GM10847 (cell line): Measurements from ENCODE around the gene HOXD13.

Source experiments
- POLR2A ChIP-seq: IDR thresholded peaks from 2 replicates; pipeline ENCODE4 v1.6.1; 2011; ENCODE audit not compliant: insufficient read length; ENCODE audit errors: extremely low read depth

Gene HOXD13

DNA sequence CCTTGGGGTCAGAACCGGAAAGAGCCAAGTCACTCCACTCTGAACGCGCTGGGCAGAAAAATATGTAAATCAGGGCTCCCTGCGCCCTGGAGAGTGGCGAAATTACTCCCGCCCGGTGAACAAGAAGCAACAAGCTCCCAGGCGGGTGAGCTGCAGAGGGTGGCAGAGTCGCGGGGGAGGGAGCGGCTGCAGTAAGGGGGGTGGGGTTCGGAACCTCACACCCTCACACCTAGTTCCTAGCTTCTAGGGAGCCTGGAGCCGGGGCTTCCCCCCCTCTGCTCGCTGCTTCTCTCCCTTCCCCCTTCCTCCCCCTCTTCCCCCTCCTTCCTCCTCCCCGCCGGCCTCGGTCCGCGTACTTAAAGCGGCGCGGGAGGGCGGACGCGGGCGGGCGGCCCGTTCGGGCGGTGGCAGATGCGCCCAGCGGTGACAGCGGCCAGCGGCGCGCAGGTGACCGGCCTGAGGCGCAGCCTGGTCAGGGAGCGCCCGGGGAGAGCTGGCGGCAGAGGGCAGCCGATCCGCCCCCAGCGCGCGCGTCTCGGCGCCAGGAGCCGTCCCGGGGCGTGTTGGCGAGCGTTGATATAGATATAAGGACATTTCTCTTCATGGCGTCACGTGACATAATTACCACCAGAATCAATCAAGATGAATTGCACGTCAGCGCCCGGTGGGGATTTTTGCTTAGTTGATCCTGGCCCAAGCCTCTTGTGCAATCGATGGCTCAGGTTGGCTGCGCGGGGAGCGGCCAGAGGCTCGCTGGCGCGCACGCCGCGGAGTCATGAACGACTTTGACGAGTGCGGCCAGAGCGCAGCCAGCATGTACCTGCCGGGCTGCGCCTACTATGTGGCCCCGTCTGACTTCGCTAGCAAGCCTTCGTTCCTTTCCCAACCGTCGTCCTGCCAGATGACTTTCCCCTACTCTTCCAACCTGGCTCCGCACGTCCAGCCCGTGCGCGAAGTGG, 14.3 kb downstream of the HOXD13 start, which contains the start of gene HOXD11:
HOXD11 (plus strand) TSS at position 700 of the 959 bp plus-strand sequence; CDS start at position 776, 76 bp downstream.
- TF ChIP-seq POLR2A = no peak

- no peak for TF ChIP-seq POLR2A
These were observed 15.2 kb downstream of the HOXD13 start for GRCh38 chr2:176107731-176108181.

GRCh38 chr2:176109192-176109901, 16.8 kb downstream of the HOXD13 start:
- no peak for TF ChIP-seq POLR2A

DNA sequence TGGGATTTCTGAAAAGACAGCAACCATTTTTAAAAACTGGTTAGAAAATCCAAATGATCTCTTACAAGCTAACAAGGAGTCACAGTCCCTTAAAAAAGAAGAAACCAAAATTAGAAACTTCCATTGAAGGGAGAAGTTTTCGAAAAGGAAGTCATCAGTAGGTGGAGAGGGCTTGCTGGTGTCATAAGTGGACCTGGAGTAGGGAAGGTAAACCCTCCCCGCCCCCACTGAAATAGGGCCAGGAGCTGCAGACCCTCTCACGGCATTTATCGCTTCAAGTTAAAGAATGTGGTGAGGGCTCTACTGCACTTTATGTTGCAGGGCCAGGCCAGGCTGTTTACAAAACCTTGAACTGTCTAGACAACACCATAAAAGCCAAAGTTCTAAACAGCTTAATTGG, 17.4 kb downstream of the HOXD13 start:
- no peak for TF ChIP-seq POLR2A

- no peak for TF ChIP-seq POLR2A
These were observed 18.1 kb downstream of the HOXD13 start for GRCh38 chr2:176110415-176111308.

- TF ChIP-seq POLR2A = no peak
These were observed 18.8 kb downstream of the HOXD13 start for GRCh38 chr2:176111309-176111663.

DNA sequence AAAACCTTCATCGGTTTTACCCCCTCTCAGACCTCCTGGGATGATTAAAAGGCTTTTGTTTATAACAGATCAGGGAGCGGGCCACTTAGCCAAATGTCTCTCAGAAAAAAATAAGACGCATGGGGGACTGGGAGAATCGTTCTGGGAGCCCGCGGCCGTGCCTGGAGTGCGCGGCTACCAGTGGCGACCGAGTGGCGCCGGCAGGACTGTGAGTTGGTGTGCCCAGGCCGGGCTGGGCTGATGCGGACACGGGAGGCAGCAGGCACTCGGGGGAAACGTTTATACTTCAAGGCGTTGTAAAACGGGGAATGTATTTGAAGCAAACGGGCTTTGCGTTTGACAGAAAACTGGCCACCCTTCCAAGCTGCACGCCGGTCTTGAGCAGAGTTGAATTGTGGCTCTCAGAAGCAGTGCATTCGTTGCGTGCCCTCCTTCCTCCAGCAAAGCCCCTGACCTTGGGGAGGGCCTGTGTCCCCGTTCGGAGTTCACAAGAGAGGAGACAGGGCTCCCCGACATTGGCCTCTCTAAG, 19.4 kb downstream of the HOXD13 start:
- no peak for TF ChIP-seq POLR2A

DNA sequence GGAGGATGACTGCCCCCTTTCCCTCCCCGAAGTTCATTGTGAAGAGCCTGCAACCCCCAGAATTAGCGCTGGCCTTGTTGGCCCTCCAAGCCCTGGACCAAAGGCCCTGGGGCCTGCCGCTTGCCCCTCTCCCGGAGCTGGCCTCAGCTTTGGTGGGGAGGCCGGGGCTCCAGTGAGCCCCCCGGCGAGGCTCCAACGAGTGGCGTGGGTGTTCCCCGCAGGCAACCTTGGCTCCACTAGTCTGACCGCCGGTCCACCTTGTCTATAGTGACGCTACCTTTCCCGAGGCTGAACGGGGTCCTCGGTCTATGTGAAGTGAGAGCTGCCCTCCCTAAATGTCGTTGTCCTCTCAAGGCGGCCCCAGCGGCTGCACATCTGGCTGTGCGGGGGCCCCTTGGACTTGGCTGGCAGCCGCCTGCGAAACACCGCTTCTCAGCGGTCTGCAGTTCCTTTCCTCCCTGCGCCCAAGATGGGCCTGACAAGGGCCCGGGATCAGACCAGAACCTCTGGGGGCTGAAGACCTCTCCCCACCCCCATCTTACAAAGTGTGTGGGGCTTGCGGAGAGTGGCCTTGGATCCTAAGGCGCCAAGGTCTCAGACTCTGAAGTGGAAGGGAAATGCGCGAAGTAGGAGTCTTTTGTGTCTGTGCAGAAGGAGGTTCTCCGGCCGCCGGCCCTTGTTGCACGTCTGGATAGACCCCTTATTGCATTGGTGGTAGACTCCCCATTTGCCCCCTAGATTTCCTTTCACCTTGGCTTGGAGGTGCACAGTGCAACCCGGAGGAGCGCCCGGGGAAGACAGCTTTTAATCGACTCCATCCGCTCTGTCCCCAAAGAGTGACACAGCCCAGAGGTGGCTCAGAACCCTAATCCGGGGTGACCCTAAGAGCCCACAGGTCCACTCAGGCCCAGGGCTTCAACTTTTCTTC, 20.1 kb downstream of the HOXD13 start:
- TF ChIP-seq POLR2A = no peak

DNA sequence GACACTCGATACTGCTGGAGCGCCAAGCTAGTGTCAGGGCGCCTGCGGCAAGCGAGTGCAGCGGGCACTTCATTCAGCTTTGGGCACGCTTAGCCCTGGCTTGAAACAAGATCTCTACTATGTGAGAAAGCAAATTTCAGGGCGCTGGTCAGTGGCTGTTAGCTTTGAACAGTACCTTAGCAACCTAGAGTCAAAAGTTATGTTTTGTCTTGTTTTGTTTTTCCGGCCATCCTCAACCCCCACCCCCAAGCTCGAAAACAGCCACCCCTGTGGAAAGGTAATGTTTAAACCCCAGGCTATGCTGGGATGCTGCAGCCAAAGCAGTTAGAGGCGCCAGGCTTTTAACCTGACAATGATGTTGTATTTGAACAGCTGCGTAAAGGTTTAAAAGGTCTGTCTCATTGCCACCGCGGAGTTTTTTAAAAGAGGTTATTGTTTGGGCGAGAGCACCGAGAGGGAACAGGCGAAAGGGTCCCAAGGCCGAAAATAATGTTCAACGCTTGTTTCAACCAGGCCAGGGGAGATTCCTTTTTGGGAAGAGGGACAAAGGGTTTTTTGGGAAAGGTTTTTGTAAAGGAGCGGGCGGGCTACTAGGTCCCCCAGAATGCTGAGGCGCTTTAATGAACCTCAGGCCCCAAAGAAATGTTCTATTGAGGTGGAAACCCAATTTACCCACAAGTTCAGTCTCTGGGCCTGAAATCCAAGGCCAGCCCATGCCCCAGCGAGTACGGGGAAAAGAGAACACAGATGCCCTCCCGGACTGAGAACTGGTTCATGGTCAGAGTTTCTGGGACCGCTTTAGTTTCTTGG, 21.8 kb downstream of the HOXD13 start:
- no peak for TF ChIP-seq POLR2A

- TF ChIP-seq POLR2A = no peak
These were observed 22.6 kb downstream of the HOXD13 start for GRCh38 chr2:176114930-176115625.

- no peak for TF ChIP-seq POLR2A
These were observed 23.6 kb downstream of the HOXD13 start, which contains the start of gene HOXD10 for GRCh38 chr2:176115883-176116813. TSS of gene HOXD10 (plus strand) at chr2:176116778. CDS start at chr2:176116834, 56 bp downstream.
